ENCODE data around the gene KIF4B.

DNA sequence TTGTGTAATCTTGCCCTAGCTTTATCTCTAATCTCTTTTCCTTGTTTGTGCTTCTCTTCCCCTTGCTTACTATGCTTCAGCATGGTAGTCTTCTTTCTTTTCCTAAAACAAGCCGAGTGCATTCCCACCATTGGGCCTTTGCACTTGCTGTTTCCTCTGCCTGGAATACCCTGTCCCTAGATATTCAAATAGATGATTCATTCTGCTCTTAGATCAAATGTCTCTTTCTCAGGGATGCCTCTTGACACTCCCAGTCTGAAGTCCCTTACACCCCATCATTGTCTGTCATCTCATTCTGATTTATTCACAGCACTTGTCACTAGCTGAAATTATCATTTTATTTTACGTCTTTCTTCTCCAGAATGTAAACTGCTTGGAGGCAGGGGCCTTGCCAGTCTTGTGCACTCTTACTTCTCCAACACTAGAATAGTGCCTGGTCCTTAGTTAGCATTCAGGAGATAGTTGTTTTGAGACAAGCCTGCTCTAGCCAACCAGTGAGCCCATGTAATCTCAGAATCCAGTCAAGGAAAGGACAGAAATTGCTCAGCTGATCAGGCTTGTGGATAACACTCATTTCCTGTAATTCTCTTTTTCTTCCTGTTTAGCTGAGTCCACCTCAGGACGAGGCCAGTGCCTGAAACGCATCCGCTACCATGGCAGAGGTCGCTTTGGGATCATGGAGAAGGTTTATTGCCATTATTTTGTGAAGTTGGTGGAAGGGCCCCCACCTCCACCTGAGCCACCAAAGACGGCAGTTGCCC lies 47.3 kb upstream of the KIF4B start:
- TF ChIP-seq CTCF (IDR thresholded peaks at IDR 0.05; ENCODE audit: low read length) (no peak), EZH2 (IDR thresholded peaks at IDR 0.05; ENCODE audit: borderline replicate concordance, low read length) (no peak)
